Measurements from ENCODE around the gene PRKAG1. TPM values are rescaled to one million over a fixed set of nuclear protein-coding genes. Genes with fewer than 3 reads are reported as not detected.

PRKAG1 gene
- total and polyA plus RNA-seq, 8 donors: 18.2 to 33.4 (median 26.3) TPM

- Histone ChIP-seq H3K4me3 (no peak overlapping the region), H3K27ac (no peak overlapping the region), H3K4me1 (peaks cover 0 to 7% (median 0%) of the 10 kb centered on the region in 3 donors), H3K9me3 (no peaks in the 10 kb centered on the region), H3K27me3 (no peaks in the 10 kb centered on the region), H3K36me3 (no peaks in the 10 kb centered on the region)
- no peak for ATAC-seq
- peak in 1 of 6 donors; percentile 20 for DNase-seq
- no peak for TF ChIP-seq CTCF (IDR thresholded peaks at IDR 0.05)
- FAIRE-seq: no peak
- 45 to 53% methylated on average over 4 of the region's 4 CpGs for WGBS, 2 donors
- intact Hi-C loops (cut with DNase I): no loop called here
These were observed 57.2 kb downstream of the PRKAG1 start for GRCh38 chr12:48961331-48961730.

- H3K36me3 ChIP-seq: no peaks in the 10 kb centered on the region
- intact Hi-C loops (cut with DNase I): no loop called here
- peaks cover 0 to 12% (median under 1%) of the 10 kb centered on the region in 3 donors for H3K4me1 ChIP-seq
- no peak for TF ChIP-seq CTCF (IDR thresholded peaks at IDR 0.05)
- DNase-seq (no peak), FAIRE-seq (no peak), ATAC-seq (no peak)
- no peak overlapping the region for H3K27ac ChIP-seq
- no peaks in the 10 kb centered on the region for H3K27me3 ChIP-seq
- WGBS, 2 donors: 51 to 60% methylated on average over 3 of the region's 3 CpGs
- H3K9me3 ChIP-seq: no peaks in the 10 kb centered on the region
- no peak overlapping the region for H3K4me3 ChIP-seq
These were observed 57.7 kb downstream of the PRKAG1 start for GRCh38 chr12:48960834-48961233.

- ATAC-seq (no peak), FAIRE-seq (no peak), DNase-seq (no peak)
- intact Hi-C loops (cut with DNase I): no loop called here
- Histone ChIP-seq H3K4me1 (peaks cover 0 to 19% (median 6%) of the 10 kb centered on the region in 3 donors), H3K36me3 (no peaks in the 10 kb centered on the region), H3K27me3 (no peaks in the 10 kb centered on the region), H3K9me3 (no peaks in the 10 kb centered on the region), H3K27ac (no peak overlapping the region), H3K4me3 (peak overlapping the region in 3 of 4 donors; percentile 60 to 97 (median 95))
- no peak for TF ChIP-seq CTCF (IDR thresholded peaks at IDR 0.05)
- 22 to 24% methylated on average over 2 to 3 of the region's 3 CpGs for whole genome bisulfite sequencing, 2 donors
These were observed 60.6 kb downstream of the PRKAG1 start for GRCh38 chr12:48958049-48958388.

- H3K36me3 ChIP-seq: no peaks in the 10 kb centered on the region
- ATAC-seq (peak; percentile 94 to 99 (median 98)), FAIRE-seq (no peak), DNase-seq (peak; percentile 95 to 98 (median 96))
- intact Hi-C loops (cut with DNase I): no loop called here
- H3K4me3 ChIP-seq: peak within 1 kb of the TSS; percentile 60 to 97 (median 94)
- TF ChIP-seq CTCF (IDR thresholded peaks at IDR 0.05): no peak
- H3K9me3 ChIP-seq: no peaks in the 10 kb centered on the region
- H3K27ac ChIP-seq: peak within 1 kb of the TSS; percentile 35 to 66 (median 50)
- 1% methylated on average over 52 to 58 of the region's 58 CpGs for WGBS, 2 donors
- no peaks in the 10 kb centered on the region for H3K27me3 ChIP-seq
- H3K4me1 ChIP-seq: peaks cover 0 to 19% (median 6%) of the 10 kb centered on the region in 3 donors
These were observed 61.2 kb downstream of the PRKAG1 start, which contains the start of gene ARF3 for GRCh38 chr12:48957141-48958048. Gene ARF3, minus strand, starts transcription at chr12:48957487. Its CDS starts 16,392 bp downstream, at chr12:48941095.

Data from pancreas (tissue), 10 donors.